Osteocyte (in vitro differentiated cells): Measurements from ENCODE around the gene KCNC1. TPM values are rescaled to one million over a fixed set of nuclear protein-coding genes. Genes with fewer than 3 reads are reported as not detected.
A peak's percentile ranks its signal among the peaks of the same experiment; 100 is the strongest.

Source experiments
- DNase-seq: peaks from one replicate; pipeline ENCODE4 v3.0.0; 2021; ENCODE audit warnings: mixed read lengths; ENCODE audit not compliant: unreplicated experiment; ENCODE audit errors: extremely low spot score
- H3K27ac Mint-ChIP-seq: one replicate; pipeline ENCODE4 v1.8.0; 2021; ENCODE audit warnings: mild to moderate bottlenecking, mixed read lengths; ENCODE audit not compliant: unreplicated experiment
- H3K27me3 Mint-ChIP-seq: one replicate; pipeline ENCODE4 v1.8.0; 2021; ENCODE audit warnings: mixed read lengths; ENCODE audit not compliant: unreplicated experiment
- H3K36me3 Mint-ChIP-seq: one replicate; pipeline ENCODE4 v1.8.0; 2021; ENCODE audit warnings: mixed read lengths; ENCODE audit not compliant: unreplicated experiment
- H3K4me1 Mint-ChIP-seq: one replicate; pipeline ENCODE4 v1.8.0; 2021; ENCODE audit warnings: mixed read lengths; ENCODE audit not compliant: unreplicated experiment
- H3K4me3 Mint-ChIP-seq: one replicate; pipeline ENCODE4 v1.8.0; 2021; ENCODE audit warnings: mild to moderate bottlenecking, moderate library complexity, mixed read lengths; ENCODE audit not compliant: unreplicated experiment
- H3K9me3 Mint-ChIP-seq: one replicate; pipeline ENCODE4 v1.8.0; 2021; ENCODE audit warnings: mixed read lengths; ENCODE audit not compliant: unreplicated experiment
- CTCF ChIP-seq: fragments of 200-600 bp; sonication (generic); IDR thresholded peaks from 2 replicates; pipeline ENCODE4 v1.5.0; 2021; ENCODE audit warnings: antibody characterized with exemption, mild to moderate bottlenecking, moderate library complexity
- total RNA-seq: library from RNA; stranded (reverse); gene quantifications from 2 replicates; pipeline ENCODE4 v1.2.1, GENCODE V29; 2021

The KCNC1 gene
- total RNA-seq, 1 donor from 2014 or later: not detected

GRCh38 chr11:17755891-17756290, 21.3 kb downstream of the KCNC1 start:
- no peak for DNase-seq
- Mint-ChIP-seq H3K36me3 (no peaks in the 10 kb centered on the region), H3K4me3 (no peak overlapping the region), H3K9me3 (peaks cover 4% of the 10 kb centered on the region), H3K27ac (no peak overlapping the region), H3K27me3 (peaks cover 24% of the 10 kb centered on the region), H3K4me1 (no peaks in the 10 kb centered on the region)
- TF ChIP-seq CTCF: no peak

- peak; percentile 48 for TF ChIP-seq CTCF
- no peak overlapping the region for H3K27ac Mint-ChIP-seq
- no peaks in the 10 kb centered on the region for H3K36me3 Mint-ChIP-seq
- H3K9me3 Mint-ChIP-seq: peaks cover 4% of the 10 kb centered on the region
- no peak for DNase-seq
- H3K4me1 Mint-ChIP-seq: no peaks in the 10 kb centered on the region
- peaks cover 19% of the 10 kb centered on the region for H3K27me3 Mint-ChIP-seq
- H3K4me3 Mint-ChIP-seq: no peak overlapping the region
These were observed 25.8 kb downstream of the KCNC1 start for GRCh38 chr11:17760102-17761029.

- no peaks in the 10 kb centered on the region for H3K4me1 Mint-ChIP-seq
- no peak for TF ChIP-seq CTCF
- no peak overlapping the region for H3K27ac Mint-ChIP-seq
- no peak for DNase-seq
- H3K27me3 Mint-ChIP-seq: peaks cover 11% of the 10 kb centered on the region
- H3K9me3 Mint-ChIP-seq: peaks cover 4% of the 10 kb centered on the region
- H3K4me3 Mint-ChIP-seq: no peak overlapping the region
- no peaks in the 10 kb centered on the region for H3K36me3 Mint-ChIP-seq
These were observed 27.9 kb downstream of the KCNC1 start for GRCh38 chr11:17762309-17762974.

- H3K27me3 Mint-ChIP-seq: peaks cover 9% of the 10 kb centered on the region
- peaks cover 4% of the 10 kb centered on the region for H3K9me3 Mint-ChIP-seq
- DNase-seq: no peak
- no peak overlapping the region for H3K4me3 Mint-ChIP-seq
- no peak for TF ChIP-seq CTCF
- no peaks in the 10 kb centered on the region for H3K36me3 Mint-ChIP-seq
- no peak overlapping the region for H3K27ac Mint-ChIP-seq
- H3K4me1 Mint-ChIP-seq: no peaks in the 10 kb centered on the region
These were observed 28.7 kb downstream of the KCNC1 start for GRCh38 chr11:17763244-17763643.

GRCh38 chr11:17763703-17764102, 29.1 kb downstream of the KCNC1 start:
- Mint-ChIP-seq H3K9me3 (no peaks in the 10 kb centered on the region), H3K27ac (no peak overlapping the region), H3K36me3 (no peaks in the 10 kb centered on the region), H3K4me3 (no peak overlapping the region), H3K27me3 (peaks cover 5% of the 10 kb centered on the region), H3K4me1 (no peaks in the 10 kb centered on the region)
- no peak for DNase-seq
- TF ChIP-seq CTCF: no peak
